ENCODE measurements around the gene HUNK.

Gene HUNK

DNA sequence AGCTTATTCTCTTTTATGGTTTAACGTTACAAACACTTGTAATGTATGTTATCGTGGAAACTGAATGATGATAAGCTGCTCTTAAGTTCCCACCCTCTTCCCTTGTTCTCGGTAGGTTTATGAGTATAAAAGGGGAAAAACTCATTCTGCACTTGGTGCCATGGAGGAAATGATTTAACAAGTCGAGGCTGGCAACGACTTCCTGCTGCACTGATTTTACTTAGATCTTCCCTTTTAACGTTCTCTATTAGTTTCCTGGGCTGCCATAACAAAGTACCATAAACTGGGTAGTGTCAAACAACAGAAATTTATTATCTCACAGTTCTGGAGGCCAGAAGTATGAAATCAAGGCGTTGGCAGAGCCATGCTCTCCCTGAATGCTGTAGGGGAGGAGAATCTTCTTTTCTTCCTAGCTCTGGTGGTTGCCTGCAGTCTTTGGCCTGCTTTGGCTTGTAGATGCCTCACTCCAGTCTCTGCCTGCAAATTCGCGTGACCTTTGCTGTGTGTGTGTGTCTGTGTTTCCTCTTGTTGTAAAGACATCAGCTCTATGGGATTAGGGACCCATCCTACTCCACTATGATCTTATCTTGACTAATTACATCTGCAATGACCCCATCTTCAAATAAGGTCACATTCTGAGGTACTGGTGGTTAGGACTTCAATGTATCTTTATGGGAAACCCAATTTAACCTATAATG, 26.3 kb downstream of the HUNK start:
- no peak for DNase-seq

DNA sequence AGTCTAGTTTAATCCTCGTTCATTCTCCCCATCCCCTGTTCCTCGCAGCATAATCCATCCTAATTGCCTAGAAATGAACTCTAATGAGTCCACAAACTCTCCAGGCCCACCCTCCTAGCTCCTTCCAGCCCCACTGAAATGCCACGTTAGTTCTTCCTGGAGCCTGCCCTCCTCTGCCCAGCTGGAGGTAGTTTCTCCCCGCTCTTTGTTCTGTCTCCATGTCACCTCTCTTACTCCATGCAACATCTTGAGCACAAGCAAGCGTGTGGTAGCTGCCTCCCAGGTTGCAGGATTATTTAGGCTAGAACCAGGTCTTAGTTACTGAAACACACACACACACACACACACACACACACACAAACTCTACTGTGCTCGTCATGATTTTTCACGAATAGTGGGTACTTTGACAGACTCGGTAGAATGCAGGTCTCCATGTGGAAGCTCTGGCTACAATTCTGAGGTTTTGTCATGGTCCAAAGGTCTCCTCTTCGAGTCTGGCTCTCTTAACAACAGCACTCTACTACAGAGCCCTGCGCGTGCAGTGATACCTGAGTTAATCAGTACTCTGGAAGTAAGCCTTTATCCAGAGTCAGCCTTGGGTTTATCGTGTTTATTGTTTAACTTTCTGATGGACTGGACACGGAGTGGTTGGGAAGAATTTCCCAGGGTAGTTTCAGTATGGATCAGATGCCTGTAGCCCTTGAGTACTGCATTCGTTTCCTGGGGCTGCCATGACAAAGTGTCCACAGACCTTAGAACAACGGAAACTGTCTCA, 27.5 kb downstream of the HUNK start:
- DNase-seq, result no peak

- DNase-seq, result no peak
Measured at GRCh38 chr21:31901315-31901714, 28.5 kb downstream of the HUNK start.

GRCh38 chr21:31902438-31902837, 29.6 kb downstream of the HUNK start:
- DNase-seq, result no peak

DNA sequence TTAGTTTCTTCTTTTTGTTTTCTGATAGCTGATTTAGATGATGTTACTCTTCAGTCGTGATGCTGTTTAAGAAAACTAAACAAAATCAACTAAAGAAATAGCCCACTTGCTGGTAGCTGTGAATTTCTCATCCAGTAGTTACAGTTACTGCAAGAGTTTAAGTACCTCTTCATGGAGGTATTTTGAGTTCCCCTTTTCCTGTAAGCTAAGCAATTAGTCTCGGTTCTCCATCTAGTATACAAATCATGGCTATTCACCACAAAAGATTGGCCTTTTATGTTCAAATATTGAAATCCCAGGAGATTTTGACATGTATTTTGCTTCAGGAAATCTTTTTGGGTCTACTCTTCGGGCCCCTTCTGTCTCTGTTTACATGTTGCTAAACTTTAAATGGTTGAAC, 31.1 kb downstream of the HUNK start:
- no peak for DNase-seq

- no peak for DNase-seq
Measured at GRCh38 chr21:31905503-31906451, 33.0 kb downstream of the HUNK start.

- no peak for DNase-seq
Measured at GRCh38 chr21:31908106-31909031, 35.5 kb downstream of the HUNK start.

- DNase-seq, result no peak
Measured at GRCh38 chr21:31909153-31910073, 36.6 kb downstream of the HUNK start.

DNA sequence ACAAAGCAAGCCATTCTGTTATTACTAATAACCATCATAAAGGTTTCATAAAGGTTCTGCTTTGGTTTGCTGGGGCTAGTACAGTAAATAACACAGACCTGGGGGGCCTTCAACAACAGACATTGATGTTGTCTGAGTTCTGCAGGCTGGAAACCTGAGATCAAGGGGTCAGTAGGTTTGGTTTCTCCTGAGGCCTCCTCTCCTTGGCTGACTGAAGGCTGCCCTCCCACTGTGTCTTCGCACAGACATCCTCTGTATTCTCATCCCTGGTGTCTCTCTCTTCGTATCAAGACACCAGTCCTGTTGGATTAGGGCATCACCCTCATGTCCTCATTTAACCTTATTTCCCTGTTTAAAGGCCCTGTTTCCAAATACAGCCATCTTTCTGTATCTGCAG, 37.3 kb downstream of the HUNK start:
- DNase-seq, result no peak

DNA sequence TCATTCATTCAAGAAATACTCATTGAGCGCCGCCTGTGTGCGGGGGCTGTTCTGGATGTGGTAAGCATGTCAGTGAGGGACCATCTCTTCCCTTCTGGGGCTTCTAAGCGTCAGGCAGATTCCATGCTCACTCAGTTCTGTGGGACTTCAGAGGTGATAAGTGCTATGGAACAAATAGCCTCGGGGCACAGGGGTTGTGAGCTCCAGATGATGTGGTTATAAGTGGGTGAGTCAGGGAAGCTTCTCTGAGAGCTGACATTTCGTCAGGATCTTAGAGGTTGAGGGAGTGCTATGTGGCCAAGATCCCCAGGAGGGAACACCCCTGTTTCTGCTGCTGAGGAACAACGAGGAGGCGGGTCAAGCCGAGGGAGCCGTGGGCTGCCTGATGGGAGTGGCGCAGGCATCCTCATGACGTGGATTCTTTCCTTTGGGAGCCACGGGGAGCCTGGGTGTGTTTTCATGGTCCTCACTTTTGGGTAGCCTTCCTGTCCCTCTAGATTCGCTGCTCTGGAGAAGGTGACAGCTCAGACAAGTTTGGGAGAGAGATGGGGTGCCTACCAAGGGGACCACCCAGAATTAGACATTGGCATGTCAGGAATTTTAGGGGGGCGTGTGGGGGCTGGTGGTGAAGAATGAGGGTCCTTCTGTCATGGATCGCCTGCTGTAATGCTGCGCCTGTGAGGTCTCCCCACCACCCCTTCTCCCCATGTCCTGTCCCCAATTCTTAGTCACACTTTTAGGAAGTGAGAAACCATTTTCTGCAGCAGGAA, 38.5 kb downstream of the HUNK start:
- DNase-seq, result no peak

GRCh38 chr21:31912501-31912900, 39.7 kb downstream of the HUNK start:
- no peak for DNase-seq

DNA sequence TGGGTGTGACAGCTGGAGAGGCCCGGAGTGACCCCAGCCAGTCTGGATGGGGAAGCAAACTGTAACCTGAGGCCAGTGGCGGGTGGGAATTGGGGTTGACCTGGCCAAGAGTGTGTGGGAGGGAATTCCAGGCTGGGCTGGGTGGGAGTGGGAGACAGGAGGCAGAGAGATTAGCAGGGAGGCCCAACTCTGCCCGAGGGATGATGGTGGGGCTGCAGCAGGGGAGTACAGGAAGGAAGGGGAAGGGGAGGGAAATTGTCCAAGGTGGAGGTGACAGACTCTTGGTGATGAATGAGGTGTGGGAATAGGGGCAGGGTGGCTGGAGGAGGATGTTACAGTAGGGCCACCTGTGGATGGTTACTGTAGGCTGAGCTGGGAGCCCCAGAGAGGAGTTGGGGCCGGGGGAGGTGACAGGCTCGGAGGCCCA, 40.4 kb downstream of the HUNK start:
- DNase-seq, result no peak

DNA sequence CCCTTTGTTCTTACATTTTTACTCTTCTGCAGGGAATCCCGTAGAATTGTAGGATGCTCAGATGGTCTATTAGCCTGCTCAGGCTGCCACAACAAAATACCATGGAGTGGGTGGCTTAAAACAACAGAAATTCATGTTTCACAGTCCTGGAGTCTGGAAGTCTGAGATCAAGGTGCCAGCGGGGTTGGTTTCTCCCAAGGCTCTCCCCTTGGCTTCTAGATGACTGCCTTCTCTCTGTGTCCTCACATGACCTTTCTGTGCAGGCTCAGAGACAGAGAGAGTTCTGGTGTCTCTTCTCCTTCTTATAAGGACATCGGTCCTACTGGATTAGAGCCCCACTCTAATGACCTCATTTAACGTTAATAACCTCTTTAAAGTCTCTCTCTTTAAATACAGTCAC, 41.7 kb downstream of the HUNK start:
- DNase-seq, result no peak

- no peak for DNase-seq
Measured at GRCh38 chr21:31915566-31915965, 42.7 kb downstream of the HUNK start.

DNA sequence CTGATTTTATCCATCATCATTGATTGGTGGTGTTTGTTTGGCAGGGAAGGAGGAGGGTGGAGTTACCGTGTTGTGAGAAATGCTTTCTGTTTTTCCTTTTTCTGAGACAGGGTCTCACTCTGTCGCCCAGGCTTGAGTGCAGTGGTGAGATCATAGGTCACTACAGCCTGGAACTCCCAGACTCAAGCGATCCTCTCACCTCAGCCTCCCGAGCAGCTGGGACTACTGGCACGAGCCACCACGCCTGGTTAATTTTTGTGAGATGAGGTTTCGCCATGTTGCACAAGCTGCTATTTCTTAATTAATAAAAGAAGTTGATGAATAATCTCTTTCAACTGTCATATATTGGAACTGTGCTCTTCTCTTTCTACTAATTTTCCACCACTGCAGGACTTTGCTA, 44.3 kb downstream of the HUNK start:
- no peak for DNase-seq

- no peak for DNase-seq
Measured at GRCh38 chr21:31918250-31918775, 45.5 kb downstream of the HUNK start.

DNA sequence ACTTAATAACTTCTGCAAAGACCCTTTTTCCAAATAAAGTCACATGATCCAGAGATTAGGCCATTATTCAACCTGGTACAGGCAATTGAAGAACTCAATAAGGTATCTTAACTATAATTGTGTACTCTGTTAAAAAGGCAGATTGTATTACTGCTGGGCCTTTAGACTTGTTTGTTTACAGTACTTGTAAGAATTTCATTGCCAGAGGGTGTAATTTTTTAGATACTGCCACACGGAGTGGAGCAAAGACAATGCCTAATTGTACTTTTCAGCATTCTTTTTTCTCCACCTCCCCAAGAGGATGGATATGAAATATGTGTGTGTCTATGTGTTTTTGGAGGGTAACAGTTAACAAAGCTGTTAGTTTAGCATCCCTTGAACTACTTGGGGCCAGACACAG, 47.5 kb downstream of the HUNK start:
- no peak for DNase-seq

GRCh38 chr21:31921079-31921478, 48.3 kb downstream of the HUNK start:
- DNase-seq, result no peak

GRCh38 chr21:31922881-31923280, 50.1 kb downstream of the HUNK start:
- DNase-seq, result no peak

DNA sequence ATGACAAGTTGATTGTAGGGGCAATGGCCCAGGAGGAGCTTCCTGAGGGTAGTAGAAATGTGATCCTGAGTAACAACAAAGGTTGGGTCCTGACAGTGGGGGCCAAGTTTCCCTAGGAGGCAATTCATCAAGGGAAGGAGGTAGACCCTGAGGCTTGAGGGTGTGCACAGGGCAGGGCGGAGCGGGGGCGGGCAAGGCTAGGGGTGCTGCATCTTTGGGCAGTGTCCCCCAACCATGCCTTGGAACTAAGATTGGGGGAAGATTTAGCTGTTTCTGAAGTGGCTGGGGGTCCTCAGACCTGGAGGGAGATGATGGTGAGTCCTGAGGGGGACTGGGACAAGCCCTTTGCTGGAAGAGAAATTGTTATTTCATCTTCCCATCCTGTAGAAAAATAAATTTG, 50.9 kb downstream of the HUNK start:
- DNase-seq, result no peak

Measured in inflammatory macrophage treated with lipopolysaccharide for 4 hours (primary cell).